Measurements from ENCODE around the gene HRG. TPM values are rescaled to one million over a fixed set of nuclear protein-coding genes. Genes with fewer than 3 reads are reported as not detected.

HRG gene, protein sequence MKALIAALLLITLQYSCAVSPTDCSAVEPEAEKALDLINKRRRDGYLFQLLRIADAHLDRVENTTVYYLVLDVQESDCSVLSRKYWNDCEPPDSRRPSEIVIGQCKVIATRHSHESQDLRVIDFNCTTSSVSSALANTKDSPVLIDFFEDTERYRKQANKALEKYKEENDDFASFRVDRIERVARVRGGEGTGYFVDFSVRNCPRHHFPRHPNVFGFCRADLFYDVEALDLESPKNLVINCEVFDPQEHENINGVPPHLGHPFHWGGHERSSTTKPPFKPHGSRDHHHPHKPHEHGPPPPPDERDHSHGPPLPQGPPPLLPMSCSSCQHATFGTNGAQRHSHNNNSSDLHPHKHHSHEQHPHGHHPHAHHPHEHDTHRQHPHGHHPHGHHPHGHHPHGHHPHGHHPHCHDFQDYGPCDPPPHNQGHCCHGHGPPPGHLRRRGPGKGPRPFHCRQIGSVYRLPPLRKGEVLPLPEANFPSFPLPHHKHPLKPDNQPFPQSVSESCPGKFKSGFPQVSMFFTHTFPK
- not detected in 2 replicates for total RNA-seq

DNA sequence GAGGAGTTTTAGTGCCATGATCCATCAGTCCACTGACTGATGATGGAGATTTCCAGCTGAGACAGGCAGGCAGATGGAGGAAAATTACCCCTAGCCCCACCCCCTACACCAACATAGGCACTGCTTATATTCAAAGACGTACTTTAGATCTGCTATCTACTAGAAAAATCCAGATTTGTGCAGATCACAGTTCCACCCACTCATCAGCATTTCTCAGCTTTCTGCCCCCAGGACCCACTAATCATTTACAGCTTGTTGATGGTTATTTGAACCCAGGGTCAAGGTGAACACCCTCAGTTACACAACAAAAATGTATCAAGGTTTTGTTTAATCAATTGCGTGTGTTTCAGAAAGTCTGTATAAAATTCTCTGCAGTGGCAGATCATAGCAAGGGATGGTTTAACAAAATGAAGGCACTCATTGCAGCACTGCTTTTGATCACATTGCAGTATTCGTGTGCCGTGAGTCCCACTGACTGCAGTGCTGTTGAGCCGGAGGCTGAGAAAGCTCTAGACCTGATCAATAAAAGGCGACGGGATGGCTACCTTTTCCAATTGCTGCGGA, at the start of gene HRG:
HRG (plus strand) TSS at position 390 of the 564 bp plus-strand sequence; CDS start at position 408, 18 bp downstream.

DNA sequence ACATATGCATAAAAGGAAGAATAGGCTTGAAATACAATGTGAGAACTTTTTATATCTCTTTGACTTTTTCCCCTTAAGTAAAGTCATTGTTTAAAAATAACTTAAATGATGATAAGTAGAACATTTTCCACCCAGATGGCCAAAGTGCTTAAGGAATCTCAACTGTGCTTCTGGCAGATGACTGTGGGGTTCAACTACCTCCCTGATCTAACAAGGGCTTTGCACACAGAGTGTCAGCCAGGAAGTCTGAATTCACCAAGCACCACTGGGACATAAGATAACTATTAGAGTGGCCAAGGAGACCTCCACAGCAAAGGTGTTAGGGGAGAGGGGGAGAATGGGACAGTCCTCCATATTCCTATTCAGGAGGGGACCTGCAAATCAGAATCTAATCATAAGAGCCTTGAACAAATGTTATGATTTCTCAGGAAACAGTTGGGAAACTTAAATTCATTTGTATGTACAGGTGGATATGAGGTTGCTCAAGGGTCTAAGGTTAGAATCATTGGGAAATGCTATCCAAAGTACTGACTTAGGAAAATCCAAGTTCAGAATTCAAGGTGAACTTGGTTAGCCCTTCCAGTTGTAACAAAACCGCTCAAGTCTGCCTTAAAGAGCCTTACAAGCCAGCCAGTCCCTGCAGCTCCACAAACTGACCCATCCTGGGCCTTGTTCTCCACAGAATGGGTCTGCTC, 25.9 kb upstream of the HRG start, which contains the start of gene FETUB:
FETUB (plus strand) TSS at position 622 of the 695 bp plus-strand sequence; CDS start at position 684, 62 bp downstream.

DNA sequence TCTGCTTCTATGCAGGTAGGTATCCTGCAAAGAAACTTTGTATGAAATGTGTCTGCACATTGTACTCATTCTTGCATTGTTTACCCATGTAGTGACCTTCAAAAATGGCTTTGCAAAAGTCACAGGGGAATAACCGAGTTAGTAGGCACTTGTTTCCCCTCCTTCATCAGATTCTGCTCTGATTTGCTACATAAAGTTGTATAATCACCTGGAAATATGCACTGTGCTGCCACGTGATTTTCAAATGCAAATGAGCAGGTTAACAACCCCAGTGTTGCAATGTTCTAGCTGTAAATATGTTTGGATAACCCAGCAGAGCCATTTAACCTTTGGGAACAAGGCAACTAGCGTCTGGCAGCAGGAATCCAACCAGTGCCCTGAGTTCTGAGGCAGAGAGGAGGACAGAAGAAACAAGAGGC, 51.2 kb downstream of the HRG start, which contains the start of gene KNG1:
KNG1 (plus strand) TSS at position 321 of the 419 bp plus-strand sequence. CDS start 184 bp downstream, outside the sequence.

Other genes starting within 250 kb of the HRG start
- 0.99 and 2.2 TPM in 2 replicates for gene CRYGS, start 121.6 kb upstream of the HRG start, total RNA-seq
- 18.3 and 18.6 TPM in 2 replicates for gene TBCCD1, start 98.7 kb upstream of the HRG start, total RNA-seq
- gene DNAJB11, start 95.3 kb upstream of the HRG start, total RNA-seq = 59.7 and 62.5 TPM in 2 replicates
- gene AHSG, start 53.0 kb upstream of the HRG start, total RNA-seq = not detected in 2 replicates
- not detected in 2 replicates for gene FETUB, start 25.6 kb upstream of the HRG start, total RNA-seq
- not detected in 2 replicates for gene KNG1, start 51.3 kb downstream of the HRG start, total RNA-seq
- gene EIF4A2, start 117.6 kb downstream of the HRG start, total RNA-seq = 464 and 869 TPM in 2 replicates
- 17.2 and 24.7 TPM in 2 replicates for gene RFC4, start 140.5 kb downstream of the HRG start, total RNA-seq
- gene ADIPOQ, start 176.7 kb downstream of the HRG start, total RNA-seq = under 0.01 TPM in 1 of 2 replicates, not detected in the other

All from endothelial cell of coronary artery (primary cell).